Type B pancreatic cell (in vitro differentiated cells): Measurements from ENCODE around the gene KANK4. TPM values are rescaled to one million over a fixed set of nuclear protein-coding genes. Genes with fewer than 3 reads are reported as not detected.

Source experiments
- DNase-seq: peaks from one replicate; pipeline ENCODE4 v3.0.0; 2021; ENCODE audit warnings: mixed read lengths; ENCODE audit not compliant: unreplicated experiment; ENCODE audit errors: extremely low spot score
- H3K27ac Mint-ChIP-seq: 2 replicates; pipeline ENCODE4 v1.8.0; 2021; ENCODE audit warnings: mild to moderate bottlenecking, mixed read lengths
- H3K27me3 Mint-ChIP-seq: 2 replicates; pipeline ENCODE4 v1.8.0; 2021; ENCODE audit warnings: mixed read lengths
- H3K36me3 Mint-ChIP-seq: 2 replicates; pipeline ENCODE4 v1.8.0; 2021; ENCODE audit warnings: mixed read lengths
- H3K4me1 Mint-ChIP-seq: one replicate; pipeline ENCODE4 v1.8.0; 2021; ENCODE audit warnings: mixed read lengths; ENCODE audit not compliant: unreplicated experiment
- H3K4me3 Mint-ChIP-seq: 2 replicates; pipeline ENCODE4 v1.8.0; 2021; ENCODE audit warnings: mild to moderate bottlenecking, mixed read lengths
- H3K9me3 Mint-ChIP-seq: 2 replicates; pipeline ENCODE4 v1.8.0; 2021; ENCODE audit warnings: mixed read lengths
- total RNA-seq: library from RNA; stranded (reverse); gene quantifications from 2 replicates; pipeline ENCODE4 v1.2.1, GENCODE V29; 2021; ENCODE audit warnings: low replicate concordance
- TF ChIP-seq, protein P1 (sequence below): fragments of 200-600 bp; sonication (generic); conservative IDR thresholded peaks from 2 replicates; pipeline ENCODE4 v1.5.0; 2021; ENCODE audit warnings: antibody characterized with exemption, mild to moderate bottlenecking

KANK4 gene
- total RNA-seq, 1 donor from 2014 or later = 11.3 TPM

DNA sequence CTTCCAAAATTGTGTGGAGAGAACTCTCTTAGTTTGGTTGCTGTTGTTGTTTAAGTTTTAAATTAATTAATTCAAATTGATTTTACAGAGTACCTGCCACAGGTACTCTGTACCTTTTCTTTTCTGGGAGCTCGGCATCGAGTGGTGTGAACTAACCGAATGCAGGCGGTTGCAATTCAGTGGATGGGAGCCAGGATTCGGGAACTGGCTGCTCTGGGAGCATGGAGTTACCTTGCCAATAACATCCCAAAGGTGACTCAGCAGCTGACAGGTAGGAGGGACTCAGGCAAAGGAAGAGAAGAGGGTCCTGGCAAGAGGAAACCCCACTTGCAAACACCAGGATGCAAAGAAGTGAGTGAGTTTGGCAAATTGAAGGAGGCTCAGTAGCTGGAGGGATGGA, 24.7 kb upstream of the KANK4 start:
- H3K9me3 Mint-ChIP-seq = no peaks in the 10 kb centered on the region
- H3K36me3 Mint-ChIP-seq = no peaks in the 10 kb centered on the region
- peaks cover 15% of the 10 kb centered on the region for H3K27me3 Mint-ChIP-seq
- no peak overlapping the region for H3K27ac Mint-ChIP-seq
- peaks cover 20% of the 10 kb centered on the region for H3K4me1 Mint-ChIP-seq
- H3K4me3 Mint-ChIP-seq = no peak overlapping the region
- TF ChIP-seq, protein P1, sequence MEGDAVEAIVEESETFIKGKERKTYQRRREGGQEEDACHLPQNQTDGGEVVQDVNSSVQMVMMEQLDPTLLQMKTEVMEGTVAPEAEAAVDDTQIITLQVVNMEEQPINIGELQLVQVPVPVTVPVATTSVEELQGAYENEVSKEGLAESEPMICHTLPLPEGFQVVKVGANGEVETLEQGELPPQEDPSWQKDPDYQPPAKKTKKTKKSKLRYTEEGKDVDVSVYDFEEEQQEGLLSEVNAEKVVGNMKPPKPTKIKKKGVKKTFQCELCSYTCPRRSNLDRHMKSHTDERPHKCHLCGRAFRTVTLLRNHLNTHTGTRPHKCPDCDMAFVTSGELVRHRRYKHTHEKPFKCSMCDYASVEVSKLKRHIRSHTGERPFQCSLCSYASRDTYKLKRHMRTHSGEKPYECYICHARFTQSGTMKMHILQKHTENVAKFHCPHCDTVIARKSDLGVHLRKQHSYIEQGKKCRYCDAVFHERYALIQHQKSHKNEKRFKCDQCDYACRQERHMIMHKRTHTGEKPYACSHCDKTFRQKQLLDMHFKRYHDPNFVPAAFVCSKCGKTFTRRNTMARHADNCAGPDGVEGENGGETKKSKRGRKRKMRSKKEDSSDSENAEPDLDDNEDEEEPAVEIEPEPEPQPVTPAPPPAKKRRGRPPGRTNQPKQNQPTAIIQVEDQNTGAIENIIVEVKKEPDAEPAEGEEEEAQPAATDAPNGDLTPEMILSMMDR = no peak
- DNase-seq = no peak

DNA sequence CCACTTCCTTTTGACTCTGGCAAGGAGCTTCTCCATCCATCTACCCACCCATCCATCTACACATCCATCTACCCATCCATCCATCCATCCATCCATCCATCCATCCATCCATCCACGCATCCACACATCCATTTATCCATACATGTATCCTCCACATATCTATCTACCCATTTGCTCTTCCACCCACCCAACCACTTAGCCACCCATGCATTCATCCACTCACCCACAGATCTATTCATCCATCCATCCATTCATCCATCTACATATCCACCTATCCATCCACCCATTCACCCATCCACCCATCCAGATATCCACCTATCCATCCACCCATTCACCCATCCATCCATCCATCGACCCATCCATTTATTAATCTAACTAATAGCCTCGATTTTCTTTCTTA, 23.0 kb upstream of the KANK4 start:
- TF ChIP-seq, protein P1 = no peak
- Mint-ChIP-seq H3K27ac (no peak overlapping the region), H3K27me3 (peaks cover 15% of the 10 kb centered on the region)

DNA sequence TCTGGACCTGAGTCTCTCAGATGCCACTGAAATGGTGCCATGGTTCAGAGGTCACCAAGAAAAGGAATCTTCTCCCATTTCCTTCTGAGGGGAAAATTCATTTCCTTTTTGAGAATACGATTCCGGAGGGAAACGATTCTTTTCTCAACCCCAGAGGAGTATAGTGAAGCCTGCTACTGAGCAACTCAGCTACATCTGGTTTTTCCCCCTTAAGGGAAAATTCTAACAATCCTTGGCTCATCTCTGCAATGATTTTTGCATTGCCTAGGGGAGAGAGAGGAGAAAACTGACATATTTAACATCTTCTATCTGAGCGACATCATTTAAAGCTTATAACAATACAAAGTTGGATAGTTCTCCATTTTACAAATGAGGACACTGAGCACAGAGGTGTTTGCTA, 22.4 kb upstream of the KANK4 start:
- Mint-ChIP-seq H3K27ac (no peak overlapping the region), H3K9me3 (no peaks in the 10 kb centered on the region), H3K4me3 (no peak overlapping the region), H3K27me3 (peaks cover 15% of the 10 kb centered on the region), H3K36me3 (no peaks in the 10 kb centered on the region), H3K4me1 (peaks cover 29% of the 10 kb centered on the region)
- no peak for DNase-seq
- TF ChIP-seq, protein P1 = no peak

More for the DNA sequence above, 23.0 kb upstream of the KANK4 start:
- no peak for DNase-seq
- Mint-ChIP-seq H3K9me3 (no peaks in the 10 kb centered on the region), H3K4me3 (no peak overlapping the region), H3K4me1 (peaks cover 29% of the 10 kb centered on the region), H3K36me3 (no peaks in the 10 kb centered on the region)

DNA sequence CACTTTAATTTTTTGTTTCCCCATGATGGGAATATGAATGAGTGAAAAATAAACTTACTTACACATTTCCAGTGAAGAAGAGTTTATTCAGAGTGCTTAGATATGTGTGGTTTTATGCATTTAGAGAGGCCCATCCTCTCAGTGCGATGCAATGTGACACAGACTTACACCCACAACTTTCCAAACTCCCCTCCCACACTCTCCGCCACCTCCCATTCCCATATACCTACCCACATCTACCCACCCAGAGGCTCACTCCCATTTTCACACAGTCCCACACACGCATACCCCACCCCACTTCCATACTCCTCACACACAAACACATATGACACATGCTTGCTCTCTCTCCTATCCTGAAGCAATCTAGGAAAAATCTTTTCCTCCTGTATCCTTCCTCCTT, 21.9 kb upstream of the KANK4 start:
- Mint-ChIP-seq H3K27ac (no peak overlapping the region), H3K4me1 (peaks cover 33% of the 10 kb centered on the region)

DNA sequence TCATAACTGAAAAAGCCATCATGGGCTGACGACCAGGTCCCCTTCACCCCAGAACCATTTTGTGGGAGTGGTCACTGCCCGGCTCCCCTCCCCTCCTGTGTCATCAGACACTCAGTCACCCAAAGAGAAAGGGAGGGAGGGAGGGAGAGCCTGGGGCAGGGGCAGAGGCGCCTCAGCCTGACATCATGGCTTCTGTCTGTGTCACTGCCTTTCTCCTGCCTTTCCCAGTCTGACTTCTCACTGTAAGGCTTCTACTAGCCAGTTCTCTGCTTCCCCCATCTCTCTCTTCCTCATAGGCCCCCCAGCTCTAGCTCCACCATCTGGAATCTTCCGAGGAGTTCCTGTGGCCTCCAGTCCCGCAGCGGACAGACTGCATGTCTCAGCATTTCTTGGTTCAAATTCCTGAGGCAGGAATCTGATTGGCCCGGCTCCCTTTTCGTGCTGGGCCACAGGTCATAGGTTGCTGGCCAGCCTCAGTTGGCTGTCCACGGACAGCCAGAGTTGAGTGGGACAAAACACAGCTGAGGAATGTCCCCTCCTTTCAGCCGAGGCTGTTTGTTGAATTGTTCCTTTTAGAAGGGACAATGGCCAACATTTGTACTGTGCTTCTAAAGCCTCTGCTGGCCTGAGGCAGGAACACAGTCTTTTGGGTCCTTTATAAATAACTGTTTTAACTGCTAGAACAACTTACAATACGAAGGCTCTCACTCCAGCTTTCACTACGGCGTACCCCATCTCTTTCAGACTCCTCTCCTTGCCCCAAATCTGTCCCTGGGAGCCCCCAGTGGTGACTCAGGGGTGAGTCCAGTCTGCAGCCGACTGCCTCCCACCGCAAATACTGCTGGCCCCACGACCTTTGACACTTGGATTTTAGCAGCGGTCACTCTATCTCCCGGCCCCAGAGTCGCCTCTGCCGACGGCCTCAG, 18.7 kb upstream of the KANK4 start:
- H3K36me3 Mint-ChIP-seq = no peaks in the 10 kb centered on the region
- H3K4me3 Mint-ChIP-seq = peak overlapping the region; percentile 69
- H3K9me3 Mint-ChIP-seq = peaks cover 5% of the 10 kb centered on the region
- H3K4me1 Mint-ChIP-seq = peaks cover 35% of the 10 kb centered on the region
- H3K27me3 Mint-ChIP-seq = peaks cover 9% of the 10 kb centered on the region
- TF ChIP-seq, protein P1 = peak; percentile 63
- DNase-seq = no peak
- peak overlapping the region; percentile 88 for H3K27ac Mint-ChIP-seq

More for the DNA sequence above, 21.9 kb upstream of the KANK4 start:
- DNase-seq = no peak
- Mint-ChIP-seq H3K9me3 (no peaks in the 10 kb centered on the region), H3K36me3 (no peaks in the 10 kb centered on the region), H3K27me3 (peaks cover 15% of the 10 kb centered on the region), H3K4me3 (no peak overlapping the region)
- TF ChIP-seq, protein P1 = no peak
